ENCODE data around the gene TCEANC2.

The TCEANC2 gene

GRCh38 chr1:54008876-54009275, 44.5 kb upstream of the TCEANC2 start:
- TF ChIP-seq RAD21 (IDR thresholded peaks at IDR 0.05; ENCODE audit: low read depth) (no peak), TCF12 (IDR thresholded peaks at IDR 0.05; ENCODE audit: low read depth) (no peak), FOXM1 (IDR thresholded peaks at IDR 0.05; ENCODE audit: borderline replicate concordance, low read depth) (no peak), CREB1 (IDR thresholded peaks at IDR 0.05; ENCODE audit: low read depth) (no peak), MAX (IDR thresholded peaks at IDR 0.05) (no peak)

GRCh38 chr1:54009406-54009805, 44.0 kb upstream of the TCEANC2 start:
- TF ChIP-seq MAX (IDR thresholded peaks at IDR 0.05) (no peak), TEAD4 (IDR thresholded peaks at IDR 0.05) (no peak), CEBPB (IDR thresholded peaks at IDR 0.05) (no peak), ZBTB7A (IDR thresholded peaks at IDR 0.05; ENCODE audit: low read depth) (no peak)

GRCh38 chr1:54010415-54011117, 42.8 kb upstream of the TCEANC2 start:
- no peak for TF ChIP-seq CREB1 (IDR thresholded peaks at IDR 0.05; ENCODE audit: low read depth)
- no peak for TF ChIP-seq USF1 (IDR thresholded peaks at IDR 0.05)
- no peak for TF ChIP-seq TAF1 (IDR thresholded peaks at IDR 0.05; ENCODE audit: low read depth)
- no peak for TF ChIP-seq EGR1 (IDR thresholded peaks at IDR 0.05)
- TF ChIP-seq TEAD4 (IDR thresholded peaks at IDR 0.05), result no peak
- no peak for TF ChIP-seq ZBTB7A (IDR thresholded peaks at IDR 0.05; ENCODE audit: low read depth)
- TF ChIP-seq CEBPB (IDR thresholded peaks at IDR 0.05), result no peak
- TF ChIP-seq RAD21 (IDR thresholded peaks at IDR 0.05; ENCODE audit: low read depth), result no peak
- TF ChIP-seq EP300 (IDR thresholded peaks at IDR 0.05; ENCODE audit: borderline replicate concordance), result no peak
- TF ChIP-seq YY1 (IDR thresholded peaks at IDR 0.05; ENCODE audit: low read depth), result no peak
- TF ChIP-seq NFIC (IDR thresholded peaks at IDR 0.05), result no peak
- no peak for TF ChIP-seq MAX (IDR thresholded peaks at IDR 0.05)
- no peak for TF ChIP-seq TCF12 (IDR thresholded peaks at IDR 0.05; ENCODE audit: low read depth)
- TF ChIP-seq, protein P1, sequence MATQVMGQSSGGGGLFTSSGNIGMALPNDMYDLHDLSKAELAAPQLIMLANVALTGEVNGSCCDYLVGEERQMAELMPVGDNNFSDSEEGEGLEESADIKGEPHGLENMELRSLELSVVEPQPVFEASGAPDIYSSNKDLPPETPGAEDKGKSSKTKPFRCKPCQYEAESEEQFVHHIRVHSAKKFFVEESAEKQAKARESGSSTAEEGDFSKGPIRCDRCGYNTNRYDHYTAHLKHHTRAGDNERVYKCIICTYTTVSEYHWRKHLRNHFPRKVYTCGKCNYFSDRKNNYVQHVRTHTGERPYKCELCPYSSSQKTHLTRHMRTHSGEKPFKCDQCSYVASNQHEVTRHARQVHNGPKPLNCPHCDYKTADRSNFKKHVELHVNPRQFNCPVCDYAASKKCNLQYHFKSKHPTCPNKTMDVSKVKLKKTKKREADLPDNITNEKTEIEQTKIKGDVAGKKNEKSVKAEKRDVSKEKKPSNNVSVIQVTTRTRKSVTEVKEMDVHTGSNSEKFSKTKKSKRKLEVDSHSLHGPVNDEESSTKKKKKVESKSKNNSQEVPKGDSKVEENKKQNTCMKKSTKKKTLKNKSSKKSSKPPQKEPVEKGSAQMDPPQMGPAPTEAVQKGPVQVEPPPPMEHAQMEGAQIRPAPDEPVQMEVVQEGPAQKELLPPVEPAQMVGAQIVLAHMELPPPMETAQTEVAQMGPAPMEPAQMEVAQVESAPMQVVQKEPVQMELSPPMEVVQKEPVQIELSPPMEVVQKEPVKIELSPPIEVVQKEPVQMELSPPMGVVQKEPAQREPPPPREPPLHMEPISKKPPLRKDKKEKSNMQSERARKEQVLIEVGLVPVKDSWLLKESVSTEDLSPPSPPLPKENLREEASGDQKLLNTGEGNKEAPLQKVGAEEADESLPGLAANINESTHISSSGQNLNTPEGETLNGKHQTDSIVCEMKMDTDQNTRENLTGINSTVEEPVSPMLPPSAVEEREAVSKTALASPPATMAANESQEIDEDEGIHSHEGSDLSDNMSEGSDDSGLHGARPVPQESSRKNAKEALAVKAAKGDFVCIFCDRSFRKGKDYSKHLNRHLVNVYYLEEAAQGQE (IDR thresholded peaks at IDR 0.05; ENCODE audit: low read depth), result no peak
- TF ChIP-seq FOXM1 (IDR thresholded peaks at IDR 0.05; ENCODE audit: borderline replicate concordance, low read depth), result no peak

DNA sequence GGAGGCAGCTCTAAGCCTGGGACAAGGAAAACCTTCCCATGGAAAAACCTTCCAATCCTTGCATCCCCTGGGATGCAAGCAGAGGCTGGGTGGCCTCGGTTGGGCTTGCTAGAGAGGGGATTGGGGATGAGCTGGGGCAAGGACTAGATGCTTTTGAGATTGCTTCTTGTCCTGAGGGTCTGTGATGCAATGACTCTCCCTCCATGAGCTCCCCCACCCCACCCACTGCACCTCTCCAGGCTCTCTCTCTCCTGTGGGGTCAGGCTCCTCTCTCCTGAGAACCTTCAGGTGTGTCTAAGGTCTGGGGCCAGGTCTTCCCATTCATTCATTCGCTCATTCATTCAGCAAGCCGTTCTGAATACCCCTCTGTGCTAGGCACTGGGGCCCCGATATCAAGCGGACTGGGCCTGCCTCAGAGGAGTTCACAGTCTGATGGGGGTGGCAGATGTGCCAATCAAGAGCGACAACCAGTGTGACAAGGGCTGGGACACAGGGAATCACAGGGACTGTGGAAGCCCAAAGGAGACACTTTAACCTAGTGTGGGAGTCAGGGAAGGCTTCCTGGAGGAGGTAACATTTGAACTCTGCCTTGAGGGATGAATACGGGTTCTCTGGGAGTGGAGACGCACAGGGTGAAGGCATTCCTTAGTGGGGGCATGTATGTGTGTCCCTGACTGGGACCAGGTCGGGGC, 41.9 kb upstream of the TCEANC2 start:
- TF ChIP-seq TCF12 (IDR thresholded peaks at IDR 0.05; ENCODE audit: low read depth) (no peak), CEBPB (IDR thresholded peaks at IDR 0.05) (no peak), CREB1 (IDR thresholded peaks at IDR 0.05; ENCODE audit: low read depth) (no peak), RAD21 (IDR thresholded peaks at IDR 0.05; ENCODE audit: low read depth) (no peak), MAX (IDR thresholded peaks at IDR 0.05) (no peak), TAF1 (IDR thresholded peaks at IDR 0.05; ENCODE audit: low read depth) (no peak), FOXM1 (IDR thresholded peaks at IDR 0.05; ENCODE audit: borderline replicate concordance, low read depth) (no peak), EGR1 (IDR thresholded peaks at IDR 0.05) (no peak)
- TF ChIP-seq, protein P1 (IDR thresholded peaks at IDR 0.05; ENCODE audit: low read depth), result no peak

- no peak for TF ChIP-seq MAX (IDR thresholded peaks at IDR 0.05)
- no peak for TF ChIP-seq TCF12 (IDR thresholded peaks at IDR 0.05; ENCODE audit: low read depth)
- no peak for TF ChIP-seq USF1 (IDR thresholded peaks at IDR 0.05)
- TF ChIP-seq NFIC (IDR thresholded peaks at IDR 0.05), result no peak
- TF ChIP-seq CEBPB (IDR thresholded peaks at IDR 0.05), result no peak
- TF ChIP-seq RAD21 (IDR thresholded peaks at IDR 0.05; ENCODE audit: low read depth), result no peak
- no peak for TF ChIP-seq YY1 (IDR thresholded peaks at IDR 0.05; ENCODE audit: low read depth)
- TF ChIP-seq ZBTB7A (IDR thresholded peaks at IDR 0.05; ENCODE audit: low read depth), result no peak
- no peak for TF ChIP-seq FOXM1 (IDR thresholded peaks at IDR 0.05; ENCODE audit: borderline replicate concordance, low read depth)
- no peak for TF ChIP-seq EP300 (IDR thresholded peaks at IDR 0.05; ENCODE audit: borderline replicate concordance)
- TF ChIP-seq EGR1 (IDR thresholded peaks at IDR 0.05), result no peak
- TF ChIP-seq, protein P1 (IDR thresholded peaks at IDR 0.05; ENCODE audit: low read depth), result no peak
- no peak for TF ChIP-seq TAF1 (IDR thresholded peaks at IDR 0.05; ENCODE audit: low read depth)
- TF ChIP-seq CREB1 (IDR thresholded peaks at IDR 0.05; ENCODE audit: low read depth), result no peak
- no peak for TF ChIP-seq TEAD4 (IDR thresholded peaks at IDR 0.05)
These were observed 41.4 kb upstream of the TCEANC2 start for GRCh38 chr1:54012008-54012325.

Data from Ishikawa (cell line).